ENCODE data around the gene LPP.

The LPP gene

GRCh38 chr3:188345223-188345622, 191.3 kb downstream of the LPP start:
- no peak for TF ChIP-seq REST (IDR thresholded peaks at IDR 0.05; ENCODE audit: insufficient replicate concordance, low read depth)
- H3K4me3 ChIP-seq (replicated peaks; ENCODE audit: insufficient read depth, low read length): no peak overlapping the region

DNA sequence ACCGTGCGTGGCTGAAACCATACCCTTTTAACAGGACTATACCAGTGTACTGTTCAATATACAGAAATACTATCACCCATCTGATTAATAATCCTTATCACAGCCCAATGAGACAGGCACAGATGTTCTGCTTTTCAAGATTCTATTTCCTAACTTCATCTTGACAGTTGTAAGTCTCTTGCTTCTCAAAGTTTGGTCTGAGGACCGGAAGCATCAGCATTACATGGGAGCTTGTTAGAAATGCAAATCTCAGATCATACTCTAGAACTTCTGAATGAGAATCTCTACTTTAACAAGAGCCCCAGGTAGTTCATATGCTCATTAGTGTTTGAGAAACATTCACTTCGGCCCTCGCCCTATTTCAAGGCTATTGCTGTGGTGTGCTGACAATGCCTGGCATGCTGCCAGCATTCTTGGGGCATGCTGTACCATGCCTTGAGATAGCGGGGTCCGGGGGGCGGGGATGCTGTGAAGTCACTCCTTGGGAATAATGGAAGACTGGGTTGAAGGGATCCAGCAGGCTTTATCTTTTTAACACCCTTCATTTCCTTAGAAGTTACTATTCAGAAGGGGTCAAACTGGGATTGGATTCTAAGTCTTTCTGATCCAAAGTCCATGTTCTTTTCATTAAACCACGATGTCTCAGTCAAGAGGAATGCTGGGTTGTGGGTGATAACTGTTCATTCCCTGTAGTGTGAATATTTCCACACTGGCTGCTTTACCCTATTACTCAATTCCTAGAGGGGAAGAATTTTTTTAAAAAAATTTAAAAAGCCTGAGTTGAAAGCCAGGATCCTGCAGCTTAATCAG, 194.7 kb downstream of the LPP start:
- no peak for TF ChIP-seq SPI1 (IDR thresholded peaks at IDR 0.05; ENCODE audit: borderline replicate concordance, low read depth)
- no peak for TF ChIP-seq CTCF (IDR thresholded peaks at IDR 0.05; ENCODE audit: insufficient read depth, low read length)
- no peak for TF ChIP-seq POLR2AphosphoS5 (IDR thresholded peaks at IDR 0.05; ENCODE audit: low read depth)
- no peak for TF ChIP-seq GABPA (IDR thresholded peaks at IDR 0.05; ENCODE audit: low read depth)
- no peak for TF ChIP-seq REST (IDR thresholded peaks at IDR 0.05; ENCODE audit: insufficient replicate concordance, low read depth)
- no peaks in the 10 kb centered on the region for H3K27me3 ChIP-seq (ENCODE audit: insufficient read depth, poor library complexity, severe bottlenecking)
- H3K27ac ChIP-seq (replicated peaks): no peak overlapping the region
- no peak overlapping the region for H3K4me3 ChIP-seq (replicated peaks; ENCODE audit: insufficient read depth, low read length)
- peak; percentile 15 to 38 for DNase-seq (ENCODE audit: low read depth in 1 of 2, low spot score in 1 of 2)

More at GRCh38 chr3:188345223-188345622, 191.3 kb downstream of the LPP start:
- H3K27me3 ChIP-seq (ENCODE audit: insufficient read depth, poor library complexity, severe bottlenecking): no peaks in the 10 kb centered on the region
- DNase-seq (ENCODE audit: low read depth in 1 of 2, low spot score in 1 of 2): no peak
- H3K27ac ChIP-seq (replicated peaks): no peak overlapping the region

- TF ChIP-seq GABPA (IDR thresholded peaks at IDR 0.05; ENCODE audit: low read depth) (no peak), POLR2AphosphoS5 (IDR thresholded peaks at IDR 0.05; ENCODE audit: low read depth) (no peak), CTCF (IDR thresholded peaks at IDR 0.05; ENCODE audit: insufficient read depth, low read length) (no peak), SPI1 (IDR thresholded peaks at IDR 0.05; ENCODE audit: borderline replicate concordance, low read depth) (no peak), REST (IDR thresholded peaks at IDR 0.05; ENCODE audit: insufficient replicate concordance, low read depth) (no peak)
- Histone ChIP-seq H3K27me3 (ENCODE audit: insufficient read depth, poor library complexity, severe bottlenecking) (no peaks in the 10 kb centered on the region), H3K4me3 (replicated peaks; ENCODE audit: insufficient read depth, low read length) (no peak overlapping the region), H3K27ac (replicated peaks) (no peak overlapping the region)
- no peak for DNase-seq (ENCODE audit: low read depth in 1 of 2, low spot score in 1 of 2)
Observed at GRCh38 chr3:188349351-188349901, 195.5 kb downstream of the LPP start.
